ENCODE results near the gene DNAJC4. TPM values are rescaled to one million over a fixed set of nuclear protein-coding genes. Genes with fewer than 3 reads are reported as not detected.

The DNAJC4 gene
- total and polyA plus RNA-seq, 11 donors, result 31.2 to 123 (median 47.2) TPM

DNA sequence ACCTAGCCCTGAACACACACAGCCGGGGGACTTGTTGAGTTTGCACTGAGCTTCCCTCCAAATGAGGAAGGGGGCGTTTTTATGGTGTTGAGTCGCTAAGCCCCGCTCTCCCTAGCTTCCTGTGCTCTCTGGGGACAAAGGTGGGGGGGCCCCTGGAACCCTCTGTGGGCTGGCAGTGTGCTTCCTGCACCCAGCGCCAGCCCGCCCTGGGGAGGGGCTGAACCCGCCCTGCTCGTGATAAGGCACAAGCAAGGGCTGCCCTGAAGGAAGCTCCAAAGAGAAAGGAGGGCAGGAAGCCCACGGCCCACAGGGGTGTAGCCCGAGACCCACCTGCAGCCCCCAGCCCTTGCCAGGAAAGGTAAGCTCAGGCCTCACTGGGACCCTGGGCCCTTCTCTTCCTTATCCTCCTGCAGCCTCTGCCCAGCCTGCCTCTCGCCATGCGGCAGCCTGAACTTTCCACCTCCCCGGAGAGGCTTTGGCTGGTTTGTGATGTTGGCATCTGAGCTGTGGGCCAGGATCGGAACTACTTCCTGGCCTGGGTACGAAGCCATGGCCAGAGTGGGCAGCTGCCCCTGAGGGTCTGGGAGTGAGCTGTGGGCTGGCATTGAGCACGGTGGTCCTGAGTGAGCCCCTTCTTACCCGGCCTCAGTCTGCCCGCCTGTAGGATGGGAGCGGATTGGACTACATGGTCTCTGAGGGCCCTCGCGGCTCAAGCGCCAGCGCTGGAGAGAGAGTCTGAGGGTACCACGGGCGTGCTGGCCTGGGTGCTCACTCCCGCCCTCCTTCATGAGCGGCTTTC lies 23.7 kb upstream of the DNAJC4 start, which contains the start of gene FERMT3:
Gene FERMT3, plus strand, starts transcription at position 265 of the 799 bp plus-strand sequence. CDS start 644 bp downstream, outside the sequence.
- Histone ChIP-seq H3K4me3 (peak within 1 kb of the TSS in 11 of 12 donors; percentile 14 to 75 (median 52)), H3K9me3 (no peaks in the 10 kb centered on the region), H3K27ac (peak within 1 kb of the TSS; percentile 33 to 98 (median 86)), H3K36me3 (peaks cover 0 to 68% (median 30%) of the 10 kb centered on the region in 9 donors), H3K27me3 (no peaks in the 10 kb centered on the region), H3K4me1 (peaks cover 0 to 47% (median 27%) of the 10 kb centered on the region in 12 donors)
- ATAC-seq (peak; percentile 25 to 56 (median 38)), DNase-seq (peak; percentile 61 to 89 (median 74))
- intact Hi-C loops (cut with DNase I), result no loop called here
- TF ChIP-seq CTCF (IDR thresholded peaks at IDR 0.05), result no peak
- TF ChIP-seq POLR2A (IDR thresholded peaks at IDR 0.05), result no peak
- WGBS, 4 donors, result 57 to 78% (median 76%) methylated on average over 11 to 27 of the region's 27 CpGs

DNA sequence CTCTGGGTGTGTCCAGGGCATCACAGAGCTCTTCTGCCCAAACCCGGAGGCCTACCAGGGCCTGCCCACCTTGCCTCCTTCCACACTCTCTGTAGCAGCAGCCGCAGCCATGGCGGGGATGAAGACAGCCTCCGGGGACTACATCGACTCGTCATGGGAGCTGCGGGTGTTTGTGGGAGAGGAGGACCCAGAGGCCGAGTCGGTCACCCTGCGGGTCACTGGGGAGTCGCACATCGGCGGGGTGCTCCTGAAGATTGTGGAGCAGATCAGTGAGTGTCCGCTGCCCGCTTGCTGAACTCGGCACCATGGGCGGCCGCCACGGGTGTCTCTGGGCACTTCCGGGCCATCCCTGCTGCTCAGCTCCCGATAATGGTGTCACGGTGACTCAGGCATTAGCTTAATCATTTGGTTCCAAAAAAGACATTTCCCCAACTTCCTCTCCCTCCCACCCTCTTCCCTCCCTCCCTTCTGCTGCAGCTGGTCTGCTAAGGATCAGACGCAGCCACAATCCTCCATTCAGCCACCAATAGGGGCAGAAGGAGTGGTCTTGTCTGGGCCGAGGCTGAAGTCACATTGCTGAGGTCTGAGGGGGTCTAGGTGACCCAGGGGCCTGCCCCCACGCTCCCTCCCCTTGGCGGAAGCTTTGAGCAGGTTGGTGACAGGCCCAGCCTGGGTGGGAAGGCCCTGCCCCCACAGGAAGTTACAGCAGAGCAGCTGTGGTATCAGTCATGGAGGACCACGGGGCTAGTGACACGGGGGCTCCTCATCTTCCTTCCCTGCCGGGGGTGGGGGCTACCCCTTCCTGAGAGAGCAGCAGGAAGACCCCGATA lies 22.9 kb upstream of the DNAJC4 start:
- H3K9me3 ChIP-seq, result no peaks in the 10 kb centered on the region
- WGBS, 4 donors, result 42 to 64% (median 52%) methylated on average over 25 to 30 of the region's 30 CpGs
- peak in 1 of 2 donors; percentile 51 for TF ChIP-seq POLR2A (IDR thresholded peaks at IDR 0.05)
- TF ChIP-seq CTCF (IDR thresholded peaks at IDR 0.05), result peak in 1 of 12 donors; percentile 4
- H3K4me3 ChIP-seq, result peak overlapping the region in 11 of 12 donors; percentile 14 to 75 (median 52)
- intact Hi-C loops (cut with DNase I), result no loop called here
- H3K27me3 ChIP-seq, result no peaks in the 10 kb centered on the region
- peaks cover 0 to 47% (median 27%) of the 10 kb centered on the region in 12 donors for H3K4me1 ChIP-seq
- DNase-seq, result peak; percentile 72 to 86 (median 80)
- peaks cover 0 to 68% (median 25%) of the 10 kb centered on the region in 9 donors for H3K36me3 ChIP-seq
- peak; percentile 21 to 76 (median 71) for ATAC-seq
- H3K27ac ChIP-seq, result peak overlapping the region; percentile 33 to 98 (median 86)

DNA sequence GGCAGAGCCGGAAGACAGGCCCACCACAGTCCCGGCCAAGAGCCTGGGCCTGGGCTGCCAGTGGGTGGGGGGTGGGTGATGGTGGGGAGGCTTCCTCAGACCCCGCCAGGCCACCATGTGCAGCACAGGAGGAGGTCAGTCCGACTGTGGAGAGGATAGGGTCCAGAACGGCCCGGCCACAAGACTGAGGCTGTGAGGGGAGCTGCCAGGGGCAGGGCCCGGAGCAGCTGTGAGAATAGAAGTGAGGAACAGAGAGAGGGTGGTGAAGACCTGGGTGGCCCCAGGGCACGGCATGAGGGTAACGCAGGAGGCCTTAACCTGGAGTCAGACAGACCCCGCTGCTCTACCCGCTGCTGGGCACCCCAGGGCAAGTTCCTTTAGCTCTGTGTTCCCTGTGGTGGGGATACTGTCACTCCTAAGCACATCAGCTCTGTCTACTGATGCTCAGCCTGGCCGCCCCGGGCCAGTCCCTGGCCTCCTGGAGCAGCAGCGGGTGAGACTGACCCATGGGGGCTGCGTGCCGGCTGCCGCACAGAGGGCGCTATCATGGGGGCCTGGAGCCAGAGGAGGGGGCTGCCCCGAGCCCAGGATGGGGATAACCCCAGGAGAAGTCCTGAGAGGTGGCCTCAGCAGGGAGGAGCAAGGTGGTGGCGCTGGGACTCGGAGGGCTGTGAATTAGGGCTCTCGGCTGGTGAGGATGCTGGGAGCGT lies 22.1 kb upstream of the DNAJC4 start:
- intact Hi-C loops (cut with DNase I), result no loop called here
- peaks cover 0 to 65% (median 17%) of the 10 kb centered on the region in 9 donors for H3K36me3 ChIP-seq
- peaks cover 0 to 47% (median 27%) of the 10 kb centered on the region in 12 donors for H3K4me1 ChIP-seq
- TF ChIP-seq POLR2A (IDR thresholded peaks at IDR 0.05) (no peak), CTCF (IDR thresholded peaks at IDR 0.05) (no peak)
- DNase-seq, result peak in 2 of 5 donors; percentile 23 to 71
- H3K27me3 ChIP-seq, result no peaks in the 10 kb centered on the region
- H3K9me3 ChIP-seq, result no peaks in the 10 kb centered on the region
- ATAC-seq, result peak in 1 of 4 donors; percentile 3
- 70 to 79% (median 78%) methylated on average over 14 to 23 of the region's 23 CpGs for WGBS, 4 donors
- peak overlapping the region; percentile 33 to 98 (median 86) for H3K27ac ChIP-seq
- H3K4me3 ChIP-seq, result peak overlapping the region in 11 of 12 donors; percentile 14 to 75 (median 52)

All from heart left ventricle (tissue), 16 donors.